Stomach smooth muscle (tissue), 2 donors: ENCODE measurements around the gene KCNQ5.

Experiments
- H3K27ac ChIP-seq: one replicate; pipeline ENCODE4 v1.7.0; 2013; ENCODE audit warnings: mild to moderate bottlenecking, low read length, inconsistent platforms
- H3K27me3 ChIP-seq, 2 donors: one replicate each; pipeline ENCODE4 v1.7.0; 2013; ENCODE audit warnings: low read length in 2 of 2; ENCODE audit not compliant: insufficient read depth in 2 of 2, control insufficient read depth in 1 of 2
- H3K36me3 ChIP-seq, 2 donors: one replicate each; pipeline ENCODE4 v1.7.0; 2013; ENCODE audit warnings: low read length in 2 of 2; ENCODE audit not compliant: control insufficient read depth in 2 of 2, insufficient read depth in 2 of 2
- H3K4me1 ChIP-seq: one replicate; pipeline ENCODE4 v1.7.0; 2013; ENCODE audit warnings: low read length; ENCODE audit not compliant: control insufficient read depth, insufficient read depth
- H3K4me3 ChIP-seq, 2 donors: one replicate each; pipeline ENCODE4 v1.7.0; 2013; ENCODE audit warnings: low read length in 2 of 2
- H3K9ac ChIP-seq, 2 donors: one replicate each; pipeline ENCODE4 v1.7.0; 2013; ENCODE audit warnings: low read length in 2 of 2, mild to moderate bottlenecking in 1 of 2
- H3K9me3 ChIP-seq, 2 donors: one replicate each; pipeline ENCODE4 v1.7.0; 2013; ENCODE audit warnings: low read length in 2 of 2; ENCODE audit not compliant: control insufficient read depth in 2 of 2
- donor health status: healthy.
- donor health status: Pancreatic carcinoma.

KCNQ5 gene

DNA sequence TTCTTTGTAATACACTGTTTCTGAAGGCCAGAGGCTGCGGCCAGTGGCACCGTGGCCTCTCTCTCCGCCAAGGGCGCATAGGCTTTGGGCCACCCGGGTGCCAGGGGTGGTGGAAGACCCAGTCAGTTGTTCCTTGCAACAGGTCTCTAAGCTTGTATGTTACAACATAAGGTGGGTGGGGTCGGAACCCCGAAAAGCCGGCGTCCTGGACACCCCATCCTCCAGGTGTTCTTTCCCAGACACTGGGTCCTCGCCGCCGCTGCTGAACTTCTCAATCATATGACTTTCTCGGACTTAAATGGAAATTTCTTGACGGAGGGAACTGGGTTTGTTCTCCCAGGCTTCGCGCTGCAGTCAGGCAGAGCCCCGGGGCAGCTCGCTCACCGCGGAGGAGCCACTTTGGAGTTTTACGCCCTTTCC lies 983 bp upstream of the KCNQ5 start:
- Histone ChIP-seq H3K36me3 (no peaks in the 10 kb centered on the region), H3K4me1 (peaks cover 31% of the 10 kb centered on the region), H3K27ac (no peak overlapping the region), H3K27me3 (peaks cover 14 to 24% of the 10 kb centered on the region in 2 donors), H3K9me3 (no peaks in the 10 kb centered on the region), H3K4me3 (peak overlapping the region; percentile 66 to 78), H3K9ac (no peak overlapping the region)

DNA sequence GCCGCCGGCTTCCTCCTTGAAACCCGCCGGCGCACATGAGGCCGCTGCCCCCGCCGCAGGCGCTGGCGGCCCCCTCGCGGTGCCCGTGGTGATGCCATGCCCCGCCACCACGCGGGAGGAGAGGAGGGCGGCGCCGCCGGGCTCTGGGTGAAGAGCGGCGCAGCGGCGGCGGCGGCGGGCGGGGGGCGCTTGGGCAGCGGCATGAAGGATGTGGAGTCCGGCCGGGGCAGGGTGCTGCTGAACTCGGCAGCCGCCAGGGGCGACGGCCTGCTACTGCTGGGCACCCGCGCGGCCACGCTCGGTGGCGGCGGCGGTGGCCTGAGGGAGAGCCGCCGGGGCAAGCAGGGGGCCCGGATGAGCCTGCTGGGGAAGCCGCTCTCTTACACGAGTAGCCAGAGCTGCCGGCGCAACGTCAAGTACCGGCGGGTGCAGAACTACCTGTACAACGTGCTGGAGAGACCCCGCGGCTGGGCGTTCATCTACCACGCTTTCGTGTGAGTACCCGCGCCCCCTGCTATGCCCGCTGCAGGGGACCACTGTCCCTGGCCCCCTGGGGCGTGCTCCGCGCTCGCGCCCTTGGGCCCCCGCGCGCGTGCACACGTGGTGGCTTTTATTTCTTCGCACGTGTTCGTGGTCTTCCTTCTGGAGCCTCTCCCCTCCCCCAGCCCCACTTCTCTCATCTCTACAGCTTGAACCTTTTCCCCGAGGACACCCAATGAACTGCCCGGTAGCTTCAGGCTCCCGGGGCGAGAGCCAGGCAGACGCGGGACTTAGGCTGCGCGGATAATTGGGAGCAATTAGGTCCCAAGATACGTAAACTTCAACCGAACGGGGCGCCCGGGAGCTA lies 453 bp downstream of the KCNQ5 start:
- H3K36me3 ChIP-seq = no peaks in the 10 kb centered on the region
- H3K4me1 ChIP-seq = peaks cover 31% of the 10 kb centered on the region
- H3K27me3 ChIP-seq = peaks cover 14 to 32% of the 10 kb centered on the region in 2 donors
- no peak overlapping the region for H3K27ac ChIP-seq
- no peak overlapping the region for H3K9ac ChIP-seq
- H3K9me3 ChIP-seq = no peaks in the 10 kb centered on the region
- peak overlapping the region; percentile 69 to 78 for H3K4me3 ChIP-seq

DNA sequence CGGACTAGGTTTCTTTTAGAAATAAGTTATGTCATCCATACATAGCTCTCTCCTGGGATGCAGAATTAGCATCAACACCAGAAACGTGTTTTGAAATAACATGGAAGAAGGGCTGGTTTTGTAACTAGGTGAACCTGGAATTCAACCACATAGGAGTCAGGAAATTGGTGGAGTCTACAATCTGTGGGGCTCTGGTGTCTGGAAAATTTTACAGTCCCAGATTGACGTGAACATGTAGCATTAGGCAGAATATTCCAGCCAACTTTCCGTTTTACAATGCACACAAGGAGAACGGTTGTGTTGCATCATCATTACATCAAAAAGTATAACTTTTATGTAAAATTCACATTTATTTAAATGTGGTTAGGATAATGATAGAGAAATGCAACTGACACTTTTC lies 1.9 kb downstream of the KCNQ5 start:
- Histone ChIP-seq H3K4me1 (peaks cover 31% of the 10 kb centered on the region), H3K4me3 (no peak overlapping the region), H3K27ac (no peak overlapping the region), H3K27me3 (peaks cover 14 to 32% of the 10 kb centered on the region in 2 donors), H3K9ac (no peak overlapping the region), H3K9me3 (no peaks in the 10 kb centered on the region), H3K36me3 (no peaks in the 10 kb centered on the region)

DNA sequence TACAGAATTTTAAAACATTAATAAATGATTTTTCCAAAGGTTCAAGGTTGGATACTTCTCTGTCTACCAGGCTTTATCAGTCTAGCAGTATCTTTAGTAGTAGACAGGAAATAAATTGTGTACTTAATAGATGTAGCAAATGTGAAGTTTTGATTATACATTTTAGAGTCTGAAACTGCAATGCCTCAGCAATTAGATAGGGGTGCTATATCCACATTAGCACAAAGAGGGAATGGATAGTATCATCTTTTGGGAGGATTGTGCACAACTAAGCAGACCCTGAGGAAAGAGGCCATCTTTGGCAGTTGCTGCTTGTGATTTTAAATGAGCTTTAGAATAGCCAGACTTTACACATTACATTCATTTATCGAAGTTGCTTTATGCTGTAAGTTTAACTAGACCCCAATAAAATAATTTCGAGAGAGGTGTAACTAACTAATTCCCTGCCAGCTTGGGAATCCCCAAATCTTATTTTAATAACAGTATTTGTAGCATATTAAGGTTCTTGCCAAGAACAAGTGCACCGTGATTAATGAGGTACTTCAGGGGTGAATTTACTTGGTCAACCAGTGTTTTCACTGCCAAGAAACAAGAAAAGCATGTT lies 2.8 kb downstream of the KCNQ5 start:
- Histone ChIP-seq H3K9ac (no peak overlapping the region), H3K9me3 (no peaks in the 10 kb centered on the region), H3K27ac (no peak overlapping the region), H3K36me3 (no peaks in the 10 kb centered on the region), H3K27me3 (peaks cover 14 to 32% of the 10 kb centered on the region in 2 donors), H3K4me1 (peaks cover 28% of the 10 kb centered on the region), H3K4me3 (no peak overlapping the region)

DNA sequence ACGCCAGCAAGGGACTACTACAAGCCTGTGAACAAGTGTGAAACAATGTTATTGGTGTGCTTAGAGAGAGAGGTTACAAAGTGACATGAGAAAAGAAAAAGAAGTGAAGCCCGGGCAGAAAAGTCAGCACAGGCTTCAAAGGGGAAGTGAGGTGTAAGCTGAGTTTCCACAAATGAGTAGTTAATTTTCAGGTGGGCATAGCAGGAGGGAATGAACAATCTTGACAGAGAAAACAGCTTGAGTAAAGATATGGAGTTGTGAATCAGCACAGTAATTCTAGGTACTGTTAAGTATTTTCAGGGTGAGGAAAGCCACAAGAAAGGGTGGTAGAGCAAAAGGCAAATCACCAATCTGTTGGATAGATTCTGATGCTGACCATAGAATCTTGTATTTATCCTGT lies 4.3 kb downstream of the KCNQ5 start:
- no peak overlapping the region for H3K4me3 ChIP-seq
- H3K27ac ChIP-seq = no peak overlapping the region
- H3K9me3 ChIP-seq = no peaks in the 10 kb centered on the region

DNA sequence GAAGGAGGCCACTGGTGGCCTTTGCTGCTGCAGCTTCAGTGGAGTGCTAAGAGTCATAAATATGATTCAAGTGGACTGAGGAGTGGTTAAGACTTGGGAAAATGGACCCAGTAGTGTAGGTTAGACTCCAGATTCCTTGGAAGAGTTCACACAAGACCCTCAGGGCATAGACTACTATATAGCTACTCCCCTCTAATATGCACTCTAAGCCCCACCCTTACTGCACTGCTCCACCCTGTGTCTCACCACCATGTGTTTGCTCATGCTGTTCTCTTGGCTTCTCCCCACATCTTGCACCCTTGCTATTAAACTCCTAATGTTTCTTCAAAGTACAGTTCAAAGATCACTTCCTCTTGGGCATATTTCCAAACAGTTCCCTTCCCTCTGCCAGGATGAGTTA lies 5.7 kb downstream of the KCNQ5 start:
- H3K27me3 ChIP-seq = peaks cover 6 to 22% of the 10 kb centered on the region in 2 donors
- no peak overlapping the region for H3K9ac ChIP-seq
- H3K36me3 ChIP-seq = no peaks in the 10 kb centered on the region
- H3K9me3 ChIP-seq = no peaks in the 10 kb centered on the region
- H3K4me3 ChIP-seq = no peak overlapping the region
- no peak overlapping the region for H3K27ac ChIP-seq
- peaks cover 8% of the 10 kb centered on the region for H3K4me1 ChIP-seq

More for the DNA sequence above, 4.3 kb downstream of the KCNQ5 start:
- Histone ChIP-seq H3K27me3 (peaks cover 10 to 32% of the 10 kb centered on the region in 2 donors), H3K4me1 (peaks cover 15% of the 10 kb centered on the region), H3K36me3 (no peaks in the 10 kb centered on the region), H3K9ac (no peak overlapping the region)

DNA sequence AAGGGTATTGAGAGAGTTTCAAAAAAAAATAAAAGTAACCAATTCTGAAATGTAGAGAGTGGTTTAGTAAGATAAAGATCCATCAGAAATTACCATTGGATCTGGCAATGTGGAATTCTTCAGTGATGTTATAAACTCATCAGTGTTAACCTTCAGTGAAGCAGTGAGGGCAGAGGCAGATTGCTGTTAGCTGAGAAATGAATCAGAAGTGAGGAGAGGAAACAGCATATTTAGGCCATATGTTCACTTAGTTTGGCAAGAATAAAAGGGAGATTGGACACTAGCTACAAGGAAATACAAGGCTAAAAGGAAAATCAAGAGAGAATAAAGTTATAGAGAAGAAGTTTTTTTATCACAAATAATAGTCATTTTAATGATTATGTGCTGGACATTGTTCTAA lies 9.6 kb downstream of the KCNQ5 start:
- H3K27me3 ChIP-seq = peaks cover 0 to 2% of the 10 kb centered on the region in 2 donors
- no peak overlapping the region for H3K9ac ChIP-seq
- no peaks in the 10 kb centered on the region for H3K9me3 ChIP-seq
- H3K36me3 ChIP-seq = no peaks in the 10 kb centered on the region
- no peaks in the 10 kb centered on the region for H3K4me1 ChIP-seq
- no peak overlapping the region for H3K4me3 ChIP-seq
- no peak overlapping the region for H3K27ac ChIP-seq

DNA sequence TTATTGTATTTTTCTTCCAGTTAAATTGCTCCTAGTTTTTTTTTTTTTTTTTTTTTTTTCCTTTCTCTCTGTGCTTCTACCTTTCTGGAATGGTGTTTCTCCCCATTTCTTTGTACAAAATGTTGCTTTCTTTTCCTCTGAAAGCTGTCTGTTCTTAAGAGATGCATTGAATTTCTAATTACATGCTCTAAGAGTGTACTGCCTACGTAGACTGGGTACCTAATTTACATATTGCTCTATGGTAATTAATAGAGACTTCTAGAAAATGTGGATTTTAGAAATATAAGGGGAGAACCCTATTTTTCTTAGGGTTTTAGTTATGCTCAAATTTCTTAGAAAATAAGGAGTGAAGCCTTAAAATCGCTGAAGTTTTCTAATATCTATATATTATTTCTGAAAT lies 13.8 kb downstream of the KCNQ5 start:
- H3K36me3 ChIP-seq = no peaks in the 10 kb centered on the region
- H3K4me1 ChIP-seq = no peaks in the 10 kb centered on the region
- H3K4me3 ChIP-seq = no peak overlapping the region
- no peak overlapping the region for H3K9ac ChIP-seq
- H3K9me3 ChIP-seq = no peaks in the 10 kb centered on the region
- H3K27ac ChIP-seq = no peak overlapping the region
- no peaks in the 10 kb centered on the region for H3K27me3 ChIP-seq

DNA sequence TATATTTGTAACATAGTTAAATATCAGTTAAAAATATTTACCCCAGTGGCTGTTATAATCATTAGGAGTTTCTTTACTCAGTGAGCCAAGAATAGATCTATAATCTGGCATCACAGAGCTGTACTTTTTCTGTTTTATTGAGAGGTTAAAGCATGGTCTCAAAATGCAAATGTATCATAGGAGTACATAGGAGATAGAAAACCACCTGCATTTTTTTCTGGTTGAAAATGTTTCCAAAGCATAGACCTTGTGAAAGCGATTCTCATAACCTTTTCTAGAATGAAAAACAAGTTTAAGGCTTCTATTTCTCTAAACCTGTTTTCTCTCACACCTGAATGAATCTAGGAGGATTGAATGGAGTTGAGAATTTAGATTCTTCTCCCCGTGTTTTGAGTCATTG lies 14.4 kb downstream of the KCNQ5 start:
- Histone ChIP-seq H3K4me1 (no peaks in the 10 kb centered on the region), H3K36me3 (no peaks in the 10 kb centered on the region), H3K27me3 (no peaks in the 10 kb centered on the region), H3K9ac (no peak overlapping the region), H3K27ac (no peak overlapping the region), H3K4me3 (no peak overlapping the region), H3K9me3 (no peaks in the 10 kb centered on the region)

DNA sequence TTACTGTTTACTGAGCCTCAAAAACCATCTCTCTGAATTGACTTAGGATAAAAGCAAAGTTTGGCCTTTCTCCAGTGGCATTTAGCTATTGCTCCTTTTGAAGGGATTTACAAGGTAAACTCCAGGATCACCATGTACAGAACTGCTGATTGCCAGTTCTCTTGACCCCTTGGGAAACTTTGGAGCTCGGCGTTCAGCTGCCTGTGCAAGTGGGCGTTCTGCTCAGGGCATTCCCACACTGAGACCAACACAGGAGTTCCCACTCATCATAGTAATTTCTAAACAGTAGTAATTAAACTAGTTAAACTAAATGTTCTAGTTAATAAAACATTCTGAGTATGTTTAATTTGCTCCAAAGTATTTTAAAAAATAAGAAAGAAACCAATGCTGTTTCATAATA lies 14.9 kb downstream of the KCNQ5 start:
- Histone ChIP-seq H3K9ac (no peak overlapping the region), H3K4me1 (no peaks in the 10 kb centered on the region), H3K4me3 (no peak overlapping the region), H3K27ac (no peak overlapping the region), H3K27me3 (no peaks in the 10 kb centered on the region), H3K9me3 (no peaks in the 10 kb centered on the region), H3K36me3 (no peaks in the 10 kb centered on the region)
